T-helper 2 cell treated with Interferon-gamma antibody and Interleukin-4, amounts not matched to agents 100 ng/mL and 5 ng/mL, for 36 hours (primary cell): Measurements from ENCODE around the gene AXIN1. TPM values are rescaled to one million over a fixed set of nuclear protein-coding genes. Genes with fewer than 3 reads are reported as not detected.

Experiments
- intact Hi-C: fragments of 100-400 bp; cut with micrococcal nuclease; formaldehyde crosslinking; loops from one replicate; pipeline ENCODE4 v1.15.1; 2023
- total RNA-seq: library from RNA; stranded (reverse); gene quantifications from 2 replicates; pipeline ENCODE4 v1.2.3, GENCODE V29; 2022

The AXIN1 gene
- total RNA-seq, 1 donor from 2014 or later: 31.1 TPM

- intact Hi-C loops: no loop called here
Observed at GRCh38 chr16:285146-286055, 67.1 kb downstream of the AXIN1 start.

GRCh38 chr16:284204-285120 is 68.1 kb downstream of the AXIN1 start:
- intact Hi-C loops: no loop called here

GRCh38 chr16:283033-283805 is 69.3 kb downstream of the AXIN1 start, which contains the start of gene PDIA2:
Gene PDIA2 (plus strand): TSS chr16:283164. CDS start chr16:283170, 6 bp downstream.
- intact Hi-C loops: no loop called here

GRCh38 chr16:282491-282890 is 70.0 kb downstream of the AXIN1 start:
- intact Hi-C loops: no loop called here

GRCh38 chr16:281660-282255 is 70.8 kb downstream of the AXIN1 start:
- intact Hi-C loops: no loop called here

GRCh38 chr16:280991-281659 is 71.4 kb downstream of the AXIN1 start:
- intact Hi-C loops: no loop called here

- intact Hi-C loops: no loop called here
Observed at GRCh38 chr16:280552-280951, 72.0 kb downstream of the AXIN1 start, which contains the start of gene ARHGDIG. Gene ARHGDIG (plus strand): TSS chr16:280591. CDS start chr16:280681, 90 bp downstream.

GRCh38 chr16:280005-280460 is 72.5 kb downstream of the AXIN1 start:
- intact Hi-C loops: no loop called here

GRCh38 chr16:279531-279930 is 73.0 kb downstream of the AXIN1 start:
- intact Hi-C loops: loop anchor here (2.0 kb wide), 1 partner anchor 45 kb away; the partner anchor contains the start of gene FAM234A

GRCh38 chr16:278863-279366 is 73.6 kb downstream of the AXIN1 start:
- intact Hi-C loops: loop anchor here (2.0 kb wide), 1 partner anchor 44 kb away; the partner anchor contains the start of gene FAM234A

- intact Hi-C loops: no loop called here
Observed at GRCh38 chr16:276426-277077, 76.0 kb downstream of the AXIN1 start.

- intact Hi-C loops: no loop called here
Observed at GRCh38 chr16:275786-276232, 76.7 kb downstream of the AXIN1 start, which contains the start of gene RGS11. Gene RGS11 (minus strand): TSS chr16:275944. CDS start chr16:275911, 33 bp downstream.

GRCh38 chr16:275041-275641 is 77.4 kb downstream of the AXIN1 start:
- intact Hi-C loops: no loop called here

- intact Hi-C loops: no loop called here
Observed at GRCh38 chr16:273547-274421, 78.7 kb downstream of the AXIN1 start.

- intact Hi-C loops: no loop called here
Observed at GRCh38 chr16:272633-273546, 79.6 kb downstream of the AXIN1 start.
